Spleen (tissue), 7 donors: Measurements from ENCODE around the gene ZNF354C.

Experiments used
- POLR2A ChIP-seq, 3 donors: fragments of 450-650 bp; IDR thresholded peaks; one replicate each; pipeline ENCODE4 v1.5.1; 2017; ENCODE audit warnings: antibody characterized with exemption in 3 of 3, mild to moderate bottlenecking in 1 of 3
- TF ChIP-seq, protein P1 (sequence below), 11 experiments: fragments of 200-600 bp in 7 of 11; fragments of 450-650 bp in 4 of 11; sonication (generic) in 4 of 11; IDR thresholded peaks in 8 of 11; conservative IDR thresholded peaks in 3 of 11; 1 replicate in 7 of 11; 2 replicates in 4 of 11; pipeline versions ENCODE4 v1.4.0 to v1.8.0; 2016 to 2021; ENCODE audit warnings: antibody characterized with exemption in 11 of 11, inconsistent platforms in 4 of 11, mild to moderate bottlenecking in 1 of 11
- donor health status: DM: no; HTN: no; CAD: no; lungs with moderate emphysema.
- donor health status: DM: no; HTN: no; CAD: no.
- donor health status: DM: no; HTN: no; CAD: no.

DNA sequence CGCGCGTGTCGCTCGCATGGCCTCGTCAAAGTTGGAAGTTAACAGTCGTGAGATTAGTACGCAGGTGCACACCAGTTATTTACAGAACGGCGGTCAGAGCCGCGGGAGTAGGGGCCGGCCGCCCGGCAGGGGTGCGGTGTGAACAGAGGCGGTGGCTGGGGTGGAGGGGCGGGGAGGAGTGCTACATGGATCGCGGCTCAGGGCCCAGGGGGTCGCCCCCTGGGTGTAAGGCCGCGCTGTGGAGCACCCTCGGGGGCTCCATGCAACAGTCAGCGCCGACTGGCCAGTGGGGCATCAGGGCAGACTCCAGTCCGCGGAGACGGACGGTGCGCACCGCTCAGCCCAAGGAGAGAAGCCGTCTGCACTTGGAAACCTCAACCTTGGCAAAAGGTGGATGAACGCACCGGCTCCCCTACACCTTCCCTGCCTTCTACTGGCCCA is 60.3 kb downstream of the ZNF354C start:
- no peak for TF ChIP-seq POLR2A (IDR thresholded peaks at IDR 0.05)
- TF ChIP-seq, protein P1, sequence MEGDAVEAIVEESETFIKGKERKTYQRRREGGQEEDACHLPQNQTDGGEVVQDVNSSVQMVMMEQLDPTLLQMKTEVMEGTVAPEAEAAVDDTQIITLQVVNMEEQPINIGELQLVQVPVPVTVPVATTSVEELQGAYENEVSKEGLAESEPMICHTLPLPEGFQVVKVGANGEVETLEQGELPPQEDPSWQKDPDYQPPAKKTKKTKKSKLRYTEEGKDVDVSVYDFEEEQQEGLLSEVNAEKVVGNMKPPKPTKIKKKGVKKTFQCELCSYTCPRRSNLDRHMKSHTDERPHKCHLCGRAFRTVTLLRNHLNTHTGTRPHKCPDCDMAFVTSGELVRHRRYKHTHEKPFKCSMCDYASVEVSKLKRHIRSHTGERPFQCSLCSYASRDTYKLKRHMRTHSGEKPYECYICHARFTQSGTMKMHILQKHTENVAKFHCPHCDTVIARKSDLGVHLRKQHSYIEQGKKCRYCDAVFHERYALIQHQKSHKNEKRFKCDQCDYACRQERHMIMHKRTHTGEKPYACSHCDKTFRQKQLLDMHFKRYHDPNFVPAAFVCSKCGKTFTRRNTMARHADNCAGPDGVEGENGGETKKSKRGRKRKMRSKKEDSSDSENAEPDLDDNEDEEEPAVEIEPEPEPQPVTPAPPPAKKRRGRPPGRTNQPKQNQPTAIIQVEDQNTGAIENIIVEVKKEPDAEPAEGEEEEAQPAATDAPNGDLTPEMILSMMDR (IDR thresholded peaks at IDR 0.05 in 8 of 11, conservative IDR thresholded peaks at IDR 0.05 in 3 of 11): no peak
